CD4-positive, alpha-beta T cell treated with Interleukin-4 for 1 hour (primary cell): ENCODE data around the gene ASB1.

Source experiments
- DNase-seq, 2 donors: peaks; one replicate each; pipeline ENCODE4 v3.0.0-alpha.2; 2020 to 2022

The ASB1 gene

DNA sequence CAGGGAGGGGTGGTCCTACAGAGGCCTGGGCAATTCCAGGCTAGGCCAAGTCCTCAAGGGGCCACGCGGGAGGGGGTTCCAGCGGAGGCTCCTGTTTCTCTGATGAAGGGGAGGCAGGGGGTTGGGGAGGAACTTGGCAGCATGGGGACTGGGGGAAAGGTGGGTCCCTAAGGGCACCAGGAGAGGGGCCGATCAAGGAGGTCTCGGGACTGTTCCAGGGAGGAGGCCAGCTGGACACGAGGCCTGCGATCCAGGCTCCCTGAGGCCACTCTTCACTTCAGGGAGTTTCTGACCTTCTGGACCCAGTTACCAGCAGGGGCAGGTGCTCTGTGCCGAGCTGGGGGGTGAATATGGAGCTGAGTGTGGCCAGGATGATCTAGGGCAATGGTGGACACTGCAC lies 71.5 kb downstream of the ASB1 start:
- DNase-seq = no peak

DNA sequence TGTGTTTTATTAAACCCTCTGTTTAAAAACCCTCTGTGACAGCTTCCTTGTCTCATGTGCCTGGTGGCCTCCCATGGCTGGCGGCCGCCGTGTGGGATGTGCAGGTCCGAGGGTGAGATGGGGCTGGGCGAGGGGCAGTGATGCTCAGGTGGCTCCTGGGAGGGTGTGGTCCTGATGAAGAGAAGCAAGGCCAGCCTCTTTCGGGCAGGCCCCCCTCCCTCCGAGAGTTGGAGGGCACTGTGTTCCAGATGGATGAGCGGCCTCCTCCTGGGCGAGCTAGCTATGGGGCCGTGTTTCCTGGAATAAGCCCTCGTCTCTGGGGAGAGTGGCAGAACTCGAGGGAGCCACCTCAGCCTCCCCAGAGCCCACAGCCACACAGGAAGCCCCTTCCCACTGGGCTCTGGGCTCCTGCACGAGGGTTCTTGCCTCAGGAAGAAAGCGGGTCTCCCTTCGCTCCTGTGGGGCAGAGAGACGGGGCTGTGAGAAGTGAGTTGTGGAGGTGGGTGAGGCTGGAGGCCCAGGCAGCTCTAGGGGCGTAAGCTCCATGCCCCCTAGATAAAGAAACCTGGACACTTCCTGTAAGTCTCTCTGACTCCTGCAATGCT lies 72.1 kb downstream of the ASB1 start:
- DNase-seq = no peak

DNA sequence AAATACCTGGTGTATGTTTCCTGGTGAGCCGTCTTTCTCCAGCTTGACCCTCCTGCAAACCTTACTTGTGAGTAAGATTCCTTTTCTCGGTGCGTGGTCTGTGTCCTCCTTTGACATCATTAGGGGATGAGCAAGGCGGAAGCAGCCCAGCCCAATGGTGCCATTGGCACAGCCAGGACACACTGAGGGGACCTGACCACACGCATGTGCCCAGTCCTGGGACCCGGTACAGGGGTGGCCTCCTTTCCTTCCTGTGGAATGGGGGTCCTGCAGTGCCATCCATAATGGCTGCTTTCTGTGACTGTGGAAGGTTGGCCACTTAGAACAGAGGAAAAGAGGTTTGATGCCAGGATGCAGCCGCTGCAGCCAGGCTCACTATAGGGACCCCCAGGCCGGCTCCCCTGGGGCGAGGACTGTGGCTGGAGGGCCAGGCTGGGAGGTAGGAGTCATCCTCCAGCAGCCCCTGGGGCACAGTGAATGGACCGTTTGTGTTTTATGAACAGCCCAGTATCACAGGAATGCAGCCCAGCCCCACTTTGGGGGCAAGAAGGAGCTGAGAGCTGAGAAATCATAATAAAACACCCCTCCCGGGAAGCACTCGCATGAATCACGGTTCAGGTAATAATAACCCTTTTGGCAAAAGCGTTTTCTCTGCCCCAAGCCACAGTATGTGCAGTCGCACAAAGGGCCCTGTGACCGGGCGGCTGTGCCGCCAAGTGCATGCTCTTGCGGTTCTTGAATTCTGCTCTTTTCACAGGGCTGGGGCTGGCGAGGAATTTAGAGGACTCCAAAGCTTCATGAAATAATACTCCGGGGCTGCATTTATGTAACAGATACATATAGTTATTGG lies 73.2 kb downstream of the ASB1 start:
- DNase-seq = no peak

DNA sequence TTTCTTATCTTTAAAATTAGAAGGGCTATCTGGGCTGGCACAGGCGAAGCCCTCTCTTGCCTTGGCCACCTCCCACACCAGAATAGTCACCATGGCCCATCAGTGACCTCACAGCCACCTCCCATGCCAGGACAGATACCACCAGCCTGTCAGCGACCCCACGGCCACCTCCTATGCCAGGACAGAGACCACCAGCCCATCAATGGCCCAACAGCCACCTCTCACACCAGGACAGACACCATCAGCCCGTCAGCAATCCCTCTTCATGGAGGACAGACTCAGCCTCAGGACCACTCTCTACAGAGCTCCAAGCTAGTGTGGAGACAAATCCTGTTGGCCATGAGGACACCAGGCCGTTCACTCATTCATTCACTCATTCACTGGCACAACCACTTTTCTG lies 74.6 kb downstream of the ASB1 start:
- DNase-seq = no peak
